Stimulated activated CD8-positive, alpha-beta memory T cell treated with anti-CD3 and anti-CD28 coated beads, Interleukin-4, amount 100 ng/mL, for 24 hours (primary cell): Measurements from ENCODE around the gene CLSTN2.

ENCODE experiments used
- DNase-seq: peaks from one replicate; pipeline ENCODE4 v3.0.0-alpha.2; 2020; ENCODE audit warnings: low read depth

CLSTN2 gene

DNA sequence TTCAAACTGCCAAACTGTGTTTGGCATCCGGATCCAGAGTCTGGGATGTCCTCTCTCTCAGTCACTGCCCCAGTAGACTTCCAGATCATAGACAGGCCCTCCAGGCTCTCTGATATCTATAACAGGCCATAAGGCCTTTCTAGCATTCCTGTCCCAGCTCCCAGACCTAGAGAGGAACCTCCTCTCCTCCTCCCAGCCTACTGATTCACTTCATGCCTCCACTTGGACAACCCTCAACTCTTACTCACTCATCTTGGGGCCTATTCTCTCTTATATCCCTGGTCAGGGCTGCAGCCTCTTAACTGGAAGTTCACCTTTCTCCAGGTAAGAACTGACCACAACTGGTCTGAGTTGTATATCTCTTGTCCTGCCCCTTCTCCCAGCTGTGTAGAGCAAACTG lies 489.2 kb downstream of the CLSTN2 start:
- DNase-seq = no peak

DNA sequence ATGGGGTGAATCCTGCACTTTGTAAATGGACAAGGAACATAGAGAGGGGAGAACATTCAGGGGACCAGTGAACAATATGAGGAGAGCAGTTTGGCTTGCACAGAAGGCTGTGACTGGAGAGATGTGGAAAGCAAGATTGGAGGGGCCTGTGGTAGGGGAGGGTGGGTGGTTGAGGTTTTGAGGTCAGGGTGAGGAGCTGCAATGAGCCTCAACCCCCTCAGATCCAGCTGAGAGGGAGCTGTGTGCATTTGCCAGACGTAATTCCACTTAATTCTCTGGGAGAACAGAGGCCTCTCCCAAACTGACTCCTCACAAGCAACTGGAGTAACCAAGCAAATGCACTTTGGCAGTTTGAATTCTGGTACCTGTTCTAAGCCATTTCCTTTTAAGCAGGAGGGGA lies 489.7 kb downstream of the CLSTN2 start:
- DNase-seq = no peak

DNA sequence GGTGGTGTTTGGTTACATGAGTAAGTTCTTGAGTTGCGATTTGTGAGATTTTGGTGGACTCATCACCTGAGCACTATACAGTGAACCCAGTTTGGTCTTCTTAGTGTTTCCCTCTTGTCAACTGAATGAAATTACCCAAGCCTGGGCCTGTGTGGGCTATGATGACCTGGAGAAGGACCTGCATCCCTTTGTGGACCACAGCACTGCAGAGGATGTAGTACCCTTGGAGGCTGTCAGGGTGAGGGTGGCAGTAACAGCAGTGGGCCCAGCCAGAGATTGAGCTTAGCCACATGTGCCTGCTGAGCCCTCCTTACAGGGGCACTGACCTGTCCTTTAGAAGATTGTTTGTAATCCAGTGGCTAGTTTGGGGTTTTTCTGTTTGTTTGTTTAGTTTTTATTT lies 492.8 kb downstream of the CLSTN2 start:
- DNase-seq = no peak

DNA sequence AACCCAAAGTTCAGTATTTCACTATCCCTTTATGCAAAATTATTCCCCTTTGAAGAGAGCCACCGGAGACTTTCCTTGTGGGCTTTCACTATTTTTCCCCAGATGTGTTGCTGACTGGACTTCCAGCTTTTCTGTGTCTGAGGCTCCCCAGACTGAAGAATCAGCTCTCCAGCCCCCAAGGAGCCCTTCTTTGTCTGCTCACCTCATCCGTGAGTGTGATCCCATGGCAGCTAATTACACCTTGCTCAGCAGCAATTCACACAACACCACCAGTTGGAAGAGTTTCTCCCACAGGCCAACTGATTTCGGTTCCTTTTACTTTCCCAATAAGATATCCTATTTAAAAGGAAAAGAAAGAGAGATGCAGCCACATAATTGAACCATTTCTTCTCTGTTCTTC lies 493.4 kb downstream of the CLSTN2 start:
- no peak for DNase-seq

DNA sequence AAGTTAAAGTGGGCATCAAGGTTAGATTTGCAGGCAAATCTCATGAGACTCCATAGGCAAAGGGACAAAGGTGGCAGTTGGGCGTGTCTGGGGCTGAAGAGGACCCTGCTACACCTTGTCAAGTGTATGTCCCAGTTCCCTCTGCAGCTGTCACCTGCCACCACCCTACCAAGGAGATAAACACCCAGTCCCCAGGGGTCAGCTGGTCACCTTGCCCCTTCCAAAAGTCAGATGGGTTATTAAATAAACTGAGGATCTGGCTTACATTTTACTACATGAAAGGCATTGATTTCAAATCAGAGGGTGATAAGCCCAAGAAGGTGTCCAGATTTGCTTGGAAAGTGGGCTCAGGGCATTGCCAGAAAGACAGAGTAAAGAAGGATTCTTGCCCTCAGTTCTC lies 494.8 kb downstream of the CLSTN2 start:
- DNase-seq = no peak

DNA sequence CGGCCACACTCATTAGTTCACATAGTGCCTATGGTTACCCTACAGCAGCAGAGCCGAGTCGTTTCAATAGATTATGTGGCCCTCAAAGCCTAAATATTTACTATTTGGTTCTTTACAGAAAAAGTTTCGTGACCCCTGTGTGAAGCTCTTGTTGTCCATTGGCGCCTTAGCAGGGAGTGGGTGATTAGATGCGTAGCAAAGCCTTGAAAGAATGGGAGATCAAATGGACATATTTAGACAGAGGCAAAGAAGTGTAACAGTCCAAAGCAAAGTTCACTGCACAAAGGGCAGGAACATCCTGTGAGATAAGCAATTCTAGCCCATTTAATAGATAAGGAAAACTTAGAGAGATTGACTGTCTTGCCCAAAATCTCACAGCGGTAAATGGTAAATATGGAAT lies 495.5 kb downstream of the CLSTN2 start:
- no peak for DNase-seq

DNA sequence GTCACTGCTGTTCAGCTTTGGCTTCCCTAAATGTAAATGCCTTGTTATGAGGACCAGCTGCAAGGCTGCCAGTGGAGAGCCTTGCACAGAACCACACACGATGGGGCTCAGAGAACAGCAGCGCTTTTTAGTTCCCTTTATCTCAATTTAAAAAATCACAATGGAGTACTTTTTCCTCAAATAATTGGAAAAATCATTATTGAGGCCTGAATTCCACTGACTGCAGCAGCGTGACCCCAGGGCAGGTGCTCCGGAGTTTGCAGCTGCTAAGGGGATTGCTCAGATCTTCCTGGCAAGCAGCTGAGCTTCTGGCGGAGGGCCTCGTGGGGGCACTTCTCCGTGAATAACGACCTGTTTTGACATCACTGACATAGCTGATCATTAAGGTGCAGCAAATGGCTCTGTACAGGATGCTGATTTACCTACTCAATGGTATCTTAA lies 497.3 kb downstream of the CLSTN2 start:
- no peak for DNase-seq

DNA sequence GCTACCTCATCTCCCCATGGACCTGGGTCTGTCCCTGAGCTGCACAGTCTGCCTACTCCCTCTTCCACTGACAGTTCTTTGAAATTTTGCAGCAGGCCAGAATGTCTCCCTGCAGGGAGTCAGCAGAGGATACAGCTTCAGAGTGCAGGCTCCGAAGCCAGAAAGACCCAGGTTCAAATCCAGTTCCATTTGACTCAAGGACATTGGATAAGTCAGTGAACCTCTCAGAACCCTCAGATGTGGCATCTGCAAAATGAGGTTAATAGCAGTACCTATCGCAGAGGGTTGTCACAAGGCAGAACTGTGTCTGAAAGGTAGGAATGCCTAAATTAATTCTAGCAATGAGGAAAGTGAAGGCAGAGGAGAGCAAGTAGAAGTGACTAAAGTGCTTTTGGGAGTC lies 498.4 kb downstream of the CLSTN2 start:
- DNase-seq = no peak

DNA sequence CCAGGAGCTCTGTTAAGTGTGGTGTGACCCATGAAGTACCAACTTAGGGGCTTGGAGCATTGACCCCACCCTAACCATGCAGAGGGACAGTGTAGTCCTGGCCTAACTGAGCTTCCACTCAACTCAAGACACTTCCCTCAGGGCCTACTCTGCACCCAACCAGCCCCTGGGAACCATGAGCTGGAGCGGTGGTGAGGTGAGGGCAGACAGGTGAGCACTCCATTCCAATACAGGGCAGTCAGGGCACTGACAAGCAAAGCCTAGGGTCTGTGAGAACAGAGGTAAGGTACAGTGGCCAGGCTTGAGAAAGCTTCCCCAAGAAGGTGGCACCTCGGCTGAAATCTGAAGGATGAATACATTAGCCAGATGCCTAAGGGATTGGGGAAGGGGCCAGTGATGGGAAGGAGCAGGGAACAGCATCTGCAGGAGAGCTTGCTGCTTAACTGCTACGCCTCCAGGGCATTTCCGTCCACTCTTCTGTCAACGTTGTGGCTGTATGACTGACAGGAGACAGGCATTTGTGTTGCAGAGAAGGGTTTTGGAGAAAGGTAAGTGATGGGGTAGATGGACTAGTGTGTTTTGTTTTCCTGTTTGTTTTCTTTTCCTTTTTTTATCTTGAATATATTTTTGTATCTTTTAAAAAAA lies 499.4 kb downstream of the CLSTN2 start:
- no peak for DNase-seq

DNA sequence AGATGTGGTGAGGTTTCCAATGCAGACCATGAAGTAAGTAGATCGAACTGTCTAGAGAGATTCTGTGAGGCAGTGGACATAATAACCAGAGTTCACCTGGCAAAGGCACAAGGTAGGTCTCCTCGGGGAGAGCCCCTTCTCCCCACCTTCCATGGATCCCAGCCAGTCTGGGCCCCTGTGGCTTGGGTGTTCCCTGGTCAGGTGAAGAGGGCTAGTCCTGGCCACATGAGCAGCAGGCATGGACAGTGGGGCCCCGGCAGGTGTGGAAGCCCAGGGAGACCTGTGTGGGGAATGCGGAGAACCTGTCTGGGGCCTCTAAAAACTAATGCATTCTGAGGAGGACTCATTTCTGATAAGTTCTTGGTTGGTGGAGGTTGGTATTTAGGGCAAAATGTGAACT lies 501.4 kb downstream of the CLSTN2 start:
- DNase-seq = no peak

DNA sequence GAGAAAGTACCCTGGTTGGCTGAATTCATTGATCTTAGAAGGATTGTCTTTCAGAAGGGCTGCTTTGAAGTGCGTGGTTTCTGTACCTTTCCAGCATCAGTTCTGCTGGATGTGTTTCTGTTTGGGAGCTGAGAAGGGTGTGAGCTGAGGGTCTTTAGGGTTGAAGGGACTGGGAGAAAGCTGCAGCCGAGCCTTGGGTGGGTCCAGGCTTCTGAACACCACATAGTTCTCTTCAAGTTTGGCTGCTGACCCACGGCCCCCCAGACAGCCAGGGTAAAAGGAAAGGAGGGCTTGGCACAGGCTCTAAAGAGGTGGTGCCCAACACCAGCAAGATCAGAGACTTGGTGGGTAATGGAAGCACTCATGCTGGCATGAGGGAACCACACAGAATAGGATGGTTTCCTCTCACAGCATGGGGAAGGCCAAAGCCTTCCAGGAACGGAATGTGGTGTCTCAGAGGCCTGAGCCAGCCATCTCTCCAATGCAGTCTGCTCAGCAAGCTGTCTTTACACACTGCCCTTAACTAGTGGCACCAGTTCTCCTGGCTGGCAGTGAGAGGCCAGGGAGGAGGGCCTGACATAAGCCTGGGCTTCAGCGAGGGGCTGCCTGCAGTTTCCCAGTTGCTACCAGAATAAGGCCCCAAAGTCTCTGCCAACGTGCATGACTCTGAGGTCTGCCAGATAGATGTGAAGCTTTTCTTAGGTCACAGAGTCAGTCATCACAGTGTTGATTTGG lies 503.9 kb downstream of the CLSTN2 start:
- no peak for DNase-seq

DNA sequence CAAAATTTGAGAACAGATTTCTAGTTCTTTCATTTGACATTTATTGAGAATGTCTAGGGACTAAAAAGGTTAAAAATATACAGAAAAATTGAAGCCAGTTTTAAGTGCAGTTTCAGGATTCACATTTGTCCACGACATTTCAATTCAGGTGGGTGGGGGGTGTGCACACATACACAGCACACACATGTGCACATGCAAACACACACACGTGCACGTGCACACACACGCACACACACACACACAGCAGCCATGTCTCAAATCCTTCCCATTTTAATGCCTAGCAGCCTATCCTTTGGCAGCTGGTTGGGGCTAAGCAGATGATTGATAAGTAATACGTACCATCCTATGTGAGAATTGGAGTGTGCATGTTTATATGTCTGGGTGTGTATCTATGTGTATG lies 504.5 kb downstream of the CLSTN2 start:
- no peak for DNase-seq

DNA sequence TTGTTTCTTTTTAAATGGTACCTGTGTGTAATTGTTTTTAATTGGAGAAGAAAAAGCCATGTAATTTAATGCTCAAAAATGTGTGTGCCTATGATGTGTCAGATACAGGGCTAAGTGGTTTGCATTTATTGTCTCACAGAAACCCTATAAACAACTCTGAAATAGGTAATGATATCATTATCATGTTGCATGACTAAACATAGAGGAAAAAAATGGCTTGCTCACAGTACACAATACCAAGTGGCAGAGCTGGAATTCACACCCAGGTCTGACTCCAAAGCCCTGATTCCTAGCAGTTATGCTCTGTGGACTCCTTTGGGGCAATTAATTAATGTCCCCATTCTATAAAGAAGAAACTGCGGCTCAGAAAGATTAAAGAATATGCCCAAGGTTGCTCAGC lies 505.5 kb downstream of the CLSTN2 start:
- DNase-seq = no peak

DNA sequence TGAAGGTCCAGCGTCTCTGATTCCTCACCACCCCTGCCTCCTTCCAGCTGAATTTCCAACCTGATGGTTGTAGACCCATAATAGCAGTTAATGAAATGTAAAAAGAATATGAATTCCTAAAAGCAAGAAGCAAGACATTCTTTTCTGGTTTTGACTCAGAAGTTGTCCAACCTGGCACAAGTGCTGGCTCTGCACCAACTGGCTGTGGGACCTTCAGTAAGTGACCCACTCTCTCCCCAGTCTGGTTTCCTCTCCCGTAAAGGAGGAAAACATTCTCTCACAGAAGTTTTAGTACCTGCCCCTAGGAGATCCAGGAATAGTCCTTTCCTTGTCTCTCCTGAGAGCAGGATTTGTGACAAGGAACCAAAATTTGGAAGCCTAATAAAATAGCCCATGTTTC lies 506.0 kb downstream of the CLSTN2 start:
- DNase-seq = no peak

DNA sequence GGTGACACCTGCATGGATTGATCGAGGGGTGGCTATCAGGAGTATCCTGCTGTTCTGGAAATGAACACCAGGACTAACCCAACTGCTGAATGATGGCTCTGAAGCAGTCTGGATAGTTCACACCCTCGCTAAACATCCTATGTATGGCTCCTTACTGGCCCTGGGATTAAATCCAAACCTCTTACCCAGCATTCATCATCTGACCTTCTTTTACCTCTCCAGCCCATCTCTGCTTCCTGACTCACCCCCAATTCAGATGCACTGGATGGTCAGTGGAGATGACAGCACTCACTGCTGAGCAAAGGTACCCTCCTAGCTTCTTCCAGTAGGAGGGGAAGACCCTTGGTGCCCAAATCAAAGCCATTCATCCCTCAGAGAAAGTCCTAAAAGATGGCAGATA lies 507.6 kb downstream of the CLSTN2 start:
- DNase-seq = no peak

DNA sequence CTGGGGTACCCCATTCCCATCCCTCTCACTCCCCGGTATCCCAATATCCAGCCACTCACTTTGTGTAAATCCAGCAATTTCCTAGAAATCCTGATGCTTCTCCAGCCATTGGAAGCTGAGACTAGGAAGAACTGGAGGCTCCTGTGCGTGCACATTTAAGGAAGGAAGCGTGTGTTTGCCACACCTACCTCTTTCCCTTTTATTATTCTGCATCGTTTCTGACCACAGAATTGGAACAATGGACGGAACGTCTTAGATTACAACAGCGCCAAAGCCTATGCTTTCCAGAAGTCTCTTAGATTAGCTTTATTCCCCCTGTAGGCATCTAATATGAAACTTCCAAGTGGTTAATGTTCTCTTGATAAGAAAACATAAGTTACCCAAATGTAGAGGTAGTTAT lies 508.1 kb downstream of the CLSTN2 start:
- DNase-seq = no peak

DNA sequence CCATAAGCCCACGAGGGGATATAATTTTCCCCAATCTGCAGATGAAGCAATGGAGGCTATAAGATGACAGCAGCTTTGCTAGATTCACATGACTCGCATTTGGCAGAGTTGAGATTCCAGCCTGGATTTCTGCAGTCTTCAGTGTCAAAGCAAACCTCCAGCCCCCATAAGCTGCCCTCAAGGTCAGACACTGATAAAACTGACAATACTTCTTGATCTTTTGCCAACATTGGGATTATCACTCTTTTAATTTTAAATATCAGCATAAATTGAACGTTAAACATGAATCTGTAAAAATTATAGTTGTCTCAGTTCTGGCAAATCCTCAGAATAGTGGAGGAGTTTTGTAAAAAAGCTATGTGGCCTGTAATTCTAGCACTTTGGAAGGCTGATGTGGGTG lies 508.8 kb downstream of the CLSTN2 start:
- DNase-seq = no peak

DNA sequence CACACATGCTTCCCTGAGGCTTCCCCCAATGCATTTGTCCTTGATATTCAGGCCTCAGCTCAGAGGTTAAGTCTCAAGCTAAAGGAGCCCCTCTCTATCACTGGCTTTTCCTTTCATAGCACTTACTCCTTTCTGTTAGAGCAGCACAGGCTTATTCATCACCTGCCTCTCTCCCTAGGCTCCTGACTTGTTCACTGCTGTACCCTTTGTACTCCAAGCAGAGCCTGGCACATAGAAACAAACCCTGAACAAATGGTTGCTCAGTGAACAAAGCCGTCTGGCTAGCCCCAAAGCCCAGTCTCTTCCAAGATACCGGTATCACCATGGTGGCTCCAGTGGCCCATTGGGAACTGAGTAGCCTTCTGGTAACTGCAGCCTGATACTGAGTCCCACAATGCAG lies 511.7 kb downstream of the CLSTN2 start:
- no peak for DNase-seq

DNA sequence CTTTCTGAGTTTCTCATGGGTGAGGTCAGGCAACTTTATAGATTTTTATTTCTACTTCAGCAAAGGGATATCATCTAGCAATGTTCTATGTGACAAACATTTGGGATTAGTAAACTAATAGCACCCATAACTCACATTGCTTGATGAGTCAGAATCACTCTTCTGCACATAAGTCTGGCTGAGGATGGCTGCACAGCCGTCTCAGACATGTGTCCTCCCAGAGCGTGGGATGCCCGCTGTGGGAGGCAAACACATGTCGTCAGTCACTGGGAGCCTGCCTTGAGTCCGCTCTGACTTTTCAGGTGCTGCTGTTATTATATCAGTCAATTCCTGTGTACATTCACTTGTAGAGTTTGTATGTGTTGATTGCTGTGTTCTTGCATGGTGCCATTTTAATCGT lies 512.2 kb downstream of the CLSTN2 start:
- DNase-seq = no peak

DNA sequence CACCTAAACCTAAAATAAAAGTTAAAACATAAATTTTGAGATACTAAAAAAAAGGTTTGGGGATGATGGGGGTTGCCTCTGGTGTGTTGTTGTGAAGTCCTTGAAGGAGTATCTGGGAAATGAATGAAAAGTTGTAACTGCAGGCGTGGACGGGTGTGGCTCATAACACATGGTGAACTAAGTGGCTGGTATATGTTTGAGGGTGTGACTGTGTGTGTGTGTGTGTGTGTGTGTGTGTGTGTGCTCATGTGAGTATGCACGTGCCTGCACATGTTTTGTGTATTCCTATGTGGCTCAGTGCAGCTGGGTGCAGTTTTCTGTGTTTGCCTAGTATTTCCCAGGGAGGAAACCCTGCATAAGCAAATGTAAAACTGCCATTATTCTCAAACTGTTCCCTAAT lies 513.0 kb downstream of the CLSTN2 start:
- no peak for DNase-seq

DNA sequence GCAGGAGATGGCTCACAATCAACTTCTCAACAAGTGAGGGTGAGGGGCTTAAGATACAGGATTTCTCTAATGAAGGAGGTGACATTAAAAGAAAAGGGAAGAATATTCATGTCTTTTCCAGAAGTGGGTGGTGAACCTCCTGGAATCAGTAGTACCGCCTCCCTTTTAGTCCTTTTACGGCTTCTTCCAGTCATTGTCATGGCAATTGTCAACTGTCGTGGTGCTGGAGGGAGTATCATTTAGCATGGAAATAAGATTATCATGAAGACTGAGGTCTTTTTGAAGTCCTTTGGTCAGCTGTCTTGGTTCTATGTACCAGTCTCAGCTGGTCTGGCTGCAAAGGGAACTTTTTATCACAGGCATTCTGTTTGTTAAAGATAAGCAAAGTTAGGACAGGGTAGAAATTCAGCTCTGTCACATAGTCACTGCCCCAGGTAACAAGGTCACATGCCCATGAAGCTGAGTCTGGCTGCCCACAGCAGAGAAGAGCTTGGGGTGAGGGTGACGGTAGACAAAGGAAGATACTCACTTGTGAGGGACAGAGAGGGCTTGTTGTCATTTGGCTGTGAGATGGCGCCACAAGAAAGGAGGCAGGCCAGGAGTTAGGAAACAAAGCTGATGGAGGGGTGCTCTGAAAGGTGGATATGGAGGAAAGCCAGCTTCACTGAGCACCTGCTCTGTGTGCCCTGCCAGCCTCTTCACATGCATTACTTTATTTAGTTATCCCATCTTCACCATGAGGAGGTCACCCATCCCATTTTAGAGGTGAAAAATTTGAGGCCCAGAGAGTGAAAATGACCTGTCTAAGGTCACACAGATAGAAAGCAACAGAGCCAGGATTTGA lies 514.6 kb downstream of the CLSTN2 start:
- DNase-seq = no peak

DNA sequence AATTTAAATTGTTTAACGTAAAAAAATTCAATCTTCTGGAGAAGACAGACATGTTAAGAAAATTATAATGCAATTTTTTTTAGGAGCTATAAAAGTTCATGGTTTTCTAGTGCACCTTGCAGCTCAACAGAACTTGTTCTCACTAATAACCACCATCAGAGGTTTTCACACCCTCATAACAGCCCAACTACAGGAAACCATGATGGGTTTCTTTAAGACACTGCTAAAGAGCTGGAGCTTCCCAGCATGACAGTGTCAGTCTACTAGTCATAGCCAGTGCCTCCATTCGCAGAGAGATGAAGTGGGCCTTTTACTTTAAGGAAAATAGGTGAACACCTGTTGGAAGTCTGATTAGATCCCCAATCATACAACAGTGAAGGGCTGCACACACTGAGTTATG lies 518.8 kb downstream of the CLSTN2 start:
- no peak for DNase-seq

DNA sequence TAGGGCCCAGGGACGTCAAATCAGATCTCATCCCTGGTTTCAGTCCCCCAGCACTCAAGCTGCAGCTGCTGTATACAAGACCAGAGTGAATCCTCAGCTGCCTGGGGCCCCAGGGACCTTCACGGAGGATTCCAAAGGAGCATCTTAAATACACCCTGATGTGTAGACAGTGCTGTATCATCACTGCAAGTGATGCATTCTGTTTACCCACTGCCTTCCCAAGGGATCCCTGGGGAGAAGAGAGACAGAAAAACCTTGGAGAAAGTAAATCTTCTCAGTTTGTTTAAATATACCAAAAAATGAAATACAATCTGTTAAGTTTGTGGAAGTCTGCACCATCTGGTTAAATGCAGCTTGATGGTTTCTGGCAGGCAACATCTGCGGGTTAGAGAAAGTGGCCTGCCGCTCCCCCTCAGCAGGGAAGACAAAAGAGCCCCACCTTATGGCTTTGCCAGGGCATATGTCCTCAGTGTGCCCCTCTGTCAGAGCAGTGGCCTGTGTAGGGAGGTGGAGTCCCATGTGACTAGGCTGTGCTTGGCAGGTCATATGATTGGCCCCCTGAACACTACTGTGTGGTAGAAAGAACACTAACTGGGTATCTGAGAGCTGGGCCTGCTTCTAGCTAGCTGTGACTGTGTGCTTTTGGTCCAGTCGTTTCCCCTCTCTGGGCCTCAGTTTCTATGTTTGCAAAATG lies 520.7 kb downstream of the CLSTN2 start:
- no peak for DNase-seq
